GM10248 (cell line): ENCODE results near the gene BCL2L11.

Source experiments
- CTCF ChIA-PET: fragments of 300-600 bp; sonication (Branson Sonifier 250); formaldehyde crosslinking; extraction: SDS; loops from one replicate; lab custom pipeline; 2021; ENCODE audit warnings: antibody characterized with exemption; lab: Yijun Ruan, JAX
- POLR2A ChIA-PET: fragments of 350-650 bp; sonication (Branson Sonifier 250); formaldehyde crosslinking; extraction: SDS; loops from one replicate; lab custom pipeline; 2020; ENCODE audit warnings: antibody characterized with exemption; lab: Yijun Ruan, JAX
- DNase-seq: peaks from one replicate; pipeline ENCODE4 v3.0.0; 2012; ENCODE audit errors: extremely low spot score
- CTCF ChIP-seq: IDR thresholded peaks from 2 replicates; pipeline ENCODE4 v1.5.1; 2012; ENCODE audit warnings: mild to moderate bottlenecking, low read depth; ENCODE audit errors: extremely low read depth, missing control alignments, control extremely low read depth

BCL2L11 gene

DNA sequence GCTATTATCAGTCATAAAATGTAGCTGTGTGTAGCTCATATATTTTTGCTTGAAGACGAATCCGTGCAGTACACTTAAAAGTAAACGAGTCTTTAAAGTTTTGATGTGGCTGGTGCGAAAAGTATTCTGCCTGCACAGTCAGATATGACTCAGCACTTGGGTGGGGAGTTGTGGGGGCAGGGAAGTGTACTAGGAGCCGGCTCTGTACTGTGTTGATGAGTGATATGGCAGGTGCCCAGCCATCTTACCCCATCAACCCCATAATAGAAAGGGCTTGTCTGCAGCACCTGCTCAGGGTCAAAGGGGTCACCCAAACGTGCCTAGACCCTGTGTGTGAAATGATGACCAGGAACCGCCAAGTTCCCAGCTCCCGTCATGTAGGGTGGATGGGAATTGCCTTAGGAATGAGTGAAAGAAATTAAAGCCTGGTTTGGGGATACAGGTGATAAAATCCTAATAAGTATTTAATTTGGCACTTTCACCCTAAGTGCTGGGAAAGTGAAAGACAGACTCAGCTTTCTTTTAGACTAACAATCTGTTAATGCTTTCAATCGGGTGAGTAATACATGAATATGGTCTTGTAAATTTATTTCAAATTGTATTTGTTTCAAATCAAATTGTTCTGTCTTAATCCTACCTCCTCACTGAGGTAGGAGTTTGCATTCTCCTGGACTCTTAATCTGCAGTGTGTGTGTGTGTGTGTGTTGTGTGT is 48.0 kb downstream of the BCL2L11 start:
- POLR2A ChIA-PET, result interaction anchor here (1.6 kb wide), 1 partner anchor 48 kb away, joined by 4 read pairs; the partner anchor contains the start of gene BCL2L11

GRCh38 chr2:111169268-111169667 is 48.6 kb downstream of the BCL2L11 start:
- ChIA-PET POLR2A (no interaction called here), CTCF (interaction anchor here (1.1 to 1.5 kb wide), 2 partner anchors 11 to 40 kb away, joined by 3 to 5 read pairs; no protein-coding TSS in a partner anchor)
- no peak for TF ChIP-seq CTCF
- DNase-seq, result no peak

More for the DNA sequence above, 48.0 kb downstream of the BCL2L11 start:
- DNase-seq, result peak; percentile 52
- CTCF ChIA-PET, result interaction anchor here (1.1 to 1.6 kb wide), 4 partner anchors 11 to 71 kb away, joined by 3 to 6 read pairs (median 4); no protein-coding TSS in a partner anchor
- TF ChIP-seq CTCF, result no peak

GRCh38 chr2:111169924-111170323 is 49.2 kb downstream of the BCL2L11 start:
- ChIA-PET CTCF (interaction anchor here (1.1 to 1.5 kb wide), 2 partner anchors 12 to 39 kb away, joined by 3 to 5 read pairs; no protein-coding TSS in a partner anchor), POLR2A (no interaction called here)
- no peak for TF ChIP-seq CTCF
- DNase-seq, result no peak

- POLR2A ChIA-PET, result no interaction called here
- no peak for DNase-seq
- CTCF ChIA-PET, result interaction anchor here (0.8 to 1.0 kb wide), 2 partner anchors 18 to 359 kb away, joined by 3 to 4 read pairs; no protein-coding TSS in a partner anchor
- no peak for TF ChIP-seq CTCF
Observed at GRCh38 chr2:111171337-111171930, 50.7 kb downstream of the BCL2L11 start.

GRCh38 chr2:111172666-111173065 is 52.0 kb downstream of the BCL2L11 start:
- CTCF ChIA-PET, result interaction anchor here (1.0 kb wide), 1 partner anchor 16 kb away, joined by 3 read pairs; no protein-coding TSS in a partner anchor
- POLR2A ChIA-PET, result no interaction called here
- TF ChIP-seq CTCF, result no peak
- no peak for DNase-seq

- DNase-seq, result no peak
- CTCF ChIA-PET, result no interaction called here
- TF ChIP-seq CTCF, result no peak
- POLR2A ChIA-PET, result no interaction called here
Observed at GRCh38 chr2:111173338-111173737, 52.6 kb downstream of the BCL2L11 start.
